Stimulated activated CD4-positive, alpha-beta T cell treated with anti-CD3 and anti-CD28 coated beads, Interleukin-15, amount 100 ng/mL, for 24 hours (primary cell): ENCODE results near the gene FXYD5.
A peak's percentile ranks its signal among the peaks of the same experiment; 100 is the strongest.

ENCODE experiments used
- DNase-seq: peaks from one replicate; pipeline ENCODE4 v3.0.0-alpha.2; 2020

The FXYD5 gene

GRCh38 chr19:35216016-35216832 is 61.7 kb downstream of the FXYD5 start:
- no peak for DNase-seq

- DNase-seq = peak; percentile 41
These were observed 62.5 kb downstream of the FXYD5 start for GRCh38 chr19:35216833-35217648.

DNA sequence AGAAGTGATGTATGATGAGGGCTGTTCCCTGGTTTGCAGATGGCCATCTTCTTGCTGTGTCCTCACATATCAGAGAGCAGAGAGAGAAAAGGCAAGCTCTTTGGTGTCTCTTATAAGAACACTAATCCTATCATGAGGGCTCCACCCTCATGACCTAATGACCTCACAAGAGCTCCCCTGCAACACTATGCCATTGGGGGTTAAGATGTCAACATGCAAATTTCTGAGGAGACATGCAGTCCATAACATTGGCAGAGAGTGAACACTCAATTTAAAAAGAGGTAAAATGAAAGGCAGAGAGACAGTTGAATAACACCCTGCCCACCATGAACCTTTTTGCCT is 63.1 kb downstream of the FXYD5 start:
- no peak for DNase-seq

GRCh38 chr19:35219008-35219407 is 64.5 kb downstream of the FXYD5 start:
- no peak for DNase-seq
